K562 (cell line): ENCODE measurements around the gene SART3.

ENCODE experiments used
- NFIX ChIP-seq: fragments of 250-450 bp; sonication (Bioruptor Pico); IDR thresholded peaks from 2 replicates; pipeline ENCODE4 v1.4.0; 2020; ENCODE audit warnings: low read depth, mild to moderate bottlenecking, moderate library complexity
- SIN3A ChIP-seq, 2 experiments: fragments of 150-350 bp in 1 of 2; IDR thresholded peaks; 2 replicates each; pipeline ENCODE4 v1.6.1; 2011 to 2016; ENCODE audit warnings: borderline replicate concordance in 2 of 2, low read depth in 2 of 2, low read length in 2 of 2, mild to moderate bottlenecking in 2 of 2, moderate library complexity in 2 of 2; ENCODE audit not compliant: control insufficient read depth in 1 of 2
- SRF ChIP-seq, 2 experiments: fragments of 250-450, 450-650 bp in 1 of 2; sonication (Bioruptor Pico) in 1 of 2; sonication (generic) in 1 of 2; formaldehyde crosslinking; IDR thresholded peaks; 2 replicates each; pipeline versions ENCODE4 v1.5.0 to v1.5.1; 2020 to 2022; ENCODE audit warnings: mild to moderate bottlenecking in 1 of 2, missing genetic modification reagents in 1 of 2
- SRSF3 ChIP-seq: fragments of 200-400 bp; formaldehyde crosslinking; IDR thresholded peaks from 2 replicates; pipeline ENCODE4 v1.6.1; 2016; ENCODE audit warnings: mild to moderate bottlenecking, low read length, moderate library complexity; ENCODE audit not compliant: insufficient read depth
- TF ChIP-seq, protein P1 (sequence below): IDR thresholded peaks from 3 replicates; pipeline ENCODE4 v1.6.1; 2011; ENCODE audit warnings: borderline replicate concordance, mild to moderate bottlenecking, moderate library complexity; ENCODE audit not compliant: insufficient read length; ENCODE audit errors: extremely low read depth

DNA sequence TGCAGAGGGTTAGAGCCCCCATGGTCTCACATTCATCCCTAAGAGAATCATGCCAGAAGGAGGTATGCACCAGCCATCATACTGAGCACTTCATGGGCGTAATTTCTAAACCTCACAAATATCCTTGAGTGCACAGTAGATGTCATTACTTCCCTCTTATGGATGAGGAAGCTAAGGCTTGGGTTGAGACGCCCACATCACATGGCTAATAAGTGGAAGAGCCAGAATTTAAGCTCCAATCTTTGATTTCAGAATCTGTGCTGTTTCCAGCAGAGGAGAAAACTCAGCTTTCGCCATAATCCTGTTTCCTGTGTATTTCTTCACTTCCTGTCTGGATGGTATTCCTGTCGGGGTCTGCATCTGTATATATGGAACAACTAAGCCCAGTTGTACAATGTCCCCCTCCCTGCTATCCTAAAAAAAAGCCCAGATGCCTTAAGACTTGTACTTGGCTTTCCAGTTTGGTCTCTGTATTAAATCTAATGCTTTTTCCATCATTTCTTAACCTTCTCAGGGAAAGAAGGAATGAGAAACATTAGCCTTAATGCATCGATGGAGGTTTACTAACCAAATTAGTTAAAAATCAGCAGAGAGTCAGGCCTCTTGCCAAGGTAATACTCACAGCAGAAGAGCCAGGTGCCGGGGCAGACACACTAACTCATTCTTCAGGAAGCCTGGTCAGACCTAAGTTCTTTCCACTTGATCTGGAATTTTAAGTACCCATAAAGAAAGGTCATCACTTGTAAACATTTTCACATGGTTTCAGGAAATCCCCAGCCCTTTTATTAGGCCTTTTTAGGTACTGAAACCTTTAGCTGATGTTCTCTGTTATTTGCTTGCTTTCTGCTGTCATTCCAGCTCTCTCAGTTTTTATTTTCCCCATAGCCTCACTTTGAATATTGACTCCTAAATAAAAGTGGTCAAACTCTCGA lies 6.7 kb upstream of the SART3 start:
- TF ChIP-seq, protein P1, sequence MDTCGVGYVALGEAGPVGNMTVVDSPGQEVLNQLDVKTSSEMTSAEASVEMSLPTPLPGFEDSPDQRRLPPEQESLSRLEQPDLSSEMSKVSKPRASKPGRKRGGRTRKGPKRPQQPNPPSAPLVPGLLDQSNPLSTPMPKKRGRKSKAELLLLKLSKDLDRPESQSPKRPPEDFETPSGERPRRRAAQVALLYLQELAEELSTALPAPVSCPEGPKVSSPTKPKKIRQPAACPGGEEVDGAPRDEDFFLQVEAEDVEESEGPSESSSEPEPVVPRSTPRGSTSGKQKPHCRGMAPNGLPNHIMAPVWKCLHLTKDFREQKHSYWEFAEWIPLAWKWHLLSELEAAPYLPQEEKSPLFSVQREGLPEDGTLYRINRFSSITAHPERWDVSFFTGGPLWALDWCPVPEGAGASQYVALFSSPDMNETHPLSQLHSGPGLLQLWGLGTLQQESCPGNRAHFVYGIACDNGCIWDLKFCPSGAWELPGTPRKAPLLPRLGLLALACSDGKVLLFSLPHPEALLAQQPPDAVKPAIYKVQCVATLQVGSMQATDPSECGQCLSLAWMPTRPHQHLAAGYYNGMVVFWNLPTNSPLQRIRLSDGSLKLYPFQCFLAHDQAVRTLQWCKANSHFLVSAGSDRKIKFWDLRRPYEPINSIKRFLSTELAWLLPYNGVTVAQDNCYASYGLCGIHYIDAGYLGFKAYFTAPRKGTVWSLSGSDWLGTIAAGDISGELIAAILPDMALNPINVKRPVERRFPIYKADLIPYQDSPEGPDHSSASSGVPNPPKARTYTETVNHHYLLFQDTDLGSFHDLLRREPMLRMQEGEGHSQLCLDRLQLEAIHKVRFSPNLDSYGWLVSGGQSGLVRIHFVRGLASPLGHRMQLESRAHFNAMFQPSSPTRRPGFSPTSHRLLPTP: no peak
- TF ChIP-seq SRF (CRISPR knock-in tag; IDR thresholded peaks at IDR 0.05): no peak
- TF ChIP-seq NFIX (CRISPR knock-in tag): no peak
- TF ChIP-seq SRSF3: no peak
- TF ChIP-seq SIN3A (IDR thresholded peaks at IDR 0.05; ENCODE audit: borderline replicate concordance in 2 of 2, control insufficient read depth in 1 of 2, low read depth in 2 of 2, low read length in 2 of 2): no peak
